K562 (cell line): ENCODE data around the gene CLASP1. TPM values are rescaled to one million over a fixed set of nuclear protein-coding genes. Genes with fewer than 3 reads are reported as not detected.

ENCODE experiments used
- ATAC-seq: fragments of 200-7000 bp; cut with Tn5 transposase; 3 replicates; pipeline ENCODE4 v1.9.1; 2020; ENCODE audit warnings: moderate library complexity
- BruUV-seq: library from RNA; stranded (reverse); fragments of 400-500 nt; replicated peaks from 2 replicates; lab custom pipeline; 2021; lab: Mats Ljungman, UMichigan
- CTCF ChIA-PET: fragments of 300-600 bp; formaldehyde crosslinking; extraction: SDS; loops from one replicate; lab custom pipeline; 2021; ENCODE audit warnings: low intra/inter-chr PET ratio; lab: Yijun Ruan, JAX
- POLR2A ChIA-PET: fragments of 300-600, 350-650 bp; sonication (Branson Sonifier 250); formaldehyde crosslinking; extraction: SDS; loops from one replicate; lab custom pipeline; 2021; ENCODE audit warnings: antibody characterized with exemption, inconsistent platforms; lab: Yijun Ruan, JAX
- DNase-seq, 4 experiments: peaks; one replicate each; pipeline versions ENCODE4 v3.0.0 to v3.0.0-alpha.2; 2011 to 2018; ENCODE audit warnings: low spot score in 3 of 4, mixed read lengths in 3 of 4; ENCODE audit errors: extremely low read depth in 1 of 4
- FAIRE-seq: peaks from 2 replicates; lab custom pipeline; 2011; peaks lifted over from hg19 to GRCh38; lab: Jason Lieb, UNC
- H2AFZ ChIP-seq: 2 replicates; pipeline ENCODE4 v1.6.0; 2011; ENCODE audit warnings: low read depth, low read length, control low read depth, inconsistent platforms
- H3K27ac ChIP-seq: fragments of 200-600 bp; 3 replicates; pipeline ENCODE4 v1.8.0; 2011; ENCODE audit warnings: low read depth, mild to moderate bottlenecking, control low read depth, inconsistent platforms, low read length, moderate library complexity, mixed read lengths; ENCODE audit errors: extremely low read depth
- H3K27me3 ChIP-seq, 2 experiments: fragments of 300-600 bp in 1 of 2; 2 replicates in 1 of 2; 3 replicates in 1 of 2; pipeline versions ENCODE4 v1.6.0 to v1.8.0; 2011; ENCODE audit warnings: inconsistent platforms in 2 of 2, low read length in 2 of 2, mild to moderate bottlenecking in 1 of 2, mixed read lengths in 1 of 2, moderate library complexity in 1 of 2; ENCODE audit not compliant: control insufficient read depth in 2 of 2, insufficient read depth in 2 of 2
- H3K36me3 ChIP-seq: fragments of 300-600 bp; 3 replicates; pipeline ENCODE4 v1.8.0; 2011; ENCODE audit warnings: mild to moderate bottlenecking, low read length, inconsistent platforms; ENCODE audit not compliant: control insufficient read depth, insufficient read depth
- H3K4me1 ChIP-seq, 2 experiments: fragments of 200-600 bp in 1 of 2; replicated peaks in 1 of 2; 2 replicates in 1 of 2; 3 replicates in 1 of 2; pipeline versions ENCODE4 v1.5.1 to v1.8.0; 2011; ENCODE audit warnings: inconsistent platforms in 2 of 2, low read length in 2 of 2, mild to moderate bottlenecking in 1 of 2, mixed read lengths in 1 of 2, moderate library complexity in 1 of 2; ENCODE audit not compliant: control insufficient read depth in 2 of 2, insufficient read depth in 2 of 2
- H3K4me2 ChIP-seq: 2 replicates; pipeline ENCODE4 v1.6.1; 2011; ENCODE audit warnings: low read length, control low read depth, inconsistent platforms, mixed read lengths; ENCODE audit not compliant: insufficient read depth
- H3K4me3 ChIP-seq: fragments of 200-600 bp; sonication (generic), shearing (Covaris generic); 2 replicates; pipeline ENCODE4 v1.5.1; 2016; ENCODE audit warnings: control low read depth, inconsistent platforms
- H3K79me2 ChIP-seq: fragments of 200-600 bp; 3 replicates; pipeline ENCODE4 v1.8.0; 2011; ENCODE audit warnings: low read length, inconsistent platforms; ENCODE audit not compliant: control insufficient read depth, insufficient read depth
- H3K9ac ChIP-seq, 2 experiments: 2 replicates each; pipeline versions ENCODE4 v1.6.0 to v1.6.1; 2011; ENCODE audit warnings: low read depth in 2 of 2, low read length in 2 of 2, control low read depth in 1 of 2, inconsistent platforms in 1 of 2, mild to moderate bottlenecking in 1 of 2, mixed read lengths in 1 of 2; ENCODE audit not compliant: insufficient read depth in 1 of 2
- H3K9me1 ChIP-seq: one replicate; pipeline ENCODE4 v1.6.0; 2011; ENCODE audit warnings: inconsistent platforms, mild to moderate bottlenecking, low read length, moderate library complexity; ENCODE audit not compliant: control insufficient read depth, insufficient read depth
- H3K9me3 ChIP-seq: replicated peaks from 2 replicates; pipeline ENCODE4 v1.5.1; 2011; ENCODE audit warnings: low read depth, low read length, inconsistent platforms; ENCODE audit not compliant: control insufficient read depth, insufficient read depth
- H4K20me1 ChIP-seq: replicated peaks from 2 replicates; pipeline ENCODE4 v1.6.1; 2011; ENCODE audit warnings: low read length, inconsistent platforms, mixed read lengths; ENCODE audit not compliant: control insufficient read depth, insufficient read depth
- CXXC5 ChIP-seq: fragments of 250-450 bp; sonication (Bioruptor Pico); IDR thresholded peaks from 2 replicates; pipeline ENCODE4 v1.8.0; 2022; ENCODE audit warnings: inconsistent platforms, mild to moderate bottlenecking, moderate library complexity
- L3MBTL2 ChIP-seq: fragments of 450-650 bp; IDR thresholded peaks from 2 replicates; pipeline ENCODE4 v1.6.1; 2016; ENCODE audit warnings: mild to moderate bottlenecking, moderate library complexity
- SNIP1 ChIP-seq: fragments of 450-650 bp; IDR thresholded peaks from 2 replicates; pipeline ENCODE4 v1.7.1; 2017; ENCODE audit warnings: low read depth, mild to moderate bottlenecking
- SOX6 ChIP-seq: fragments of 450-650 bp; IDR thresholded peaks from 2 replicates; pipeline ENCODE4 v1.6.1; 2014; ENCODE audit warnings: mild to moderate bottlenecking
- TRIM24 ChIP-seq, 2 experiments: fragments of 450-650 bp; IDR thresholded peaks; 2 replicates each; pipeline ENCODE4 v1.6.1; 2016
- ZNF146 ChIP-seq: IDR thresholded peaks from one replicate; pipeline ENCODE4 v1.6.1; 2018; ENCODE audit warnings: missing compliant biosample characterization; ENCODE audit not compliant: unreplicated experiment
- WGBS: fragments of 100-300 bp; shearing (Covaris generic); methylation state at CpG from one replicate; pipeline ENCODE4 v1.1.6; 2016; ENCODE audit warnings: low coverage, mixed read lengths; ENCODE audit not compliant: insufficient coverage; ENCODE audit errors: missing lambda C conversion rate; 5-methylcytosine and 5-hydroxymethylcytosine counted together
- in situ Hi-C: fragments of 300-500 bp; cut with MboI; formaldehyde crosslinking; loops from 4 replicates; pipeline ENCODE4 v1.15.0; 2018; ENCODE audit warnings: inconsistent platforms, mixed read lengths
- intact Hi-C: fragments of 100-400 bp; cut with micrococcal nuclease; formaldehyde crosslinking; loops from 2 replicates; pipeline ENCODE4 v1.14.2; 2022
- polyA plus RNA-seq, 8 experiments: library from polyadenylated mRNA; depleted of rRNA in 4 of 8; stranded (reverse) in 5 of 8; unstranded in 3 of 8; fragments of >200 nt; fragmentation: Nextera tagmentation in 2 of 8; fragmentation: Illumina TruSeq in 1 of 8; extraction: Ambion mirVana in 2 of 8; extraction: Trizol in 1 of 8; gene quantifications; 2 replicates each; pipeline versions ENCODE4 v1.2.1 to v1.2.3, GENCODE V29; 2011 to 2014; ENCODE audit warnings: inconsistent platforms in 1 of 8, missing spikeins in 1 of 8
- total RNA-seq, 7 experiments: library from RNA; depleted of rRNA in 6 of 7; stranded (reverse); fragments of >200 nt in 6 of 7; fragmentation: Illumina TruSeq in 2 of 7; extraction: Trizol in 2 of 7; gene quantifications; 2 replicates each; pipeline versions ENCODE4 v1.2.1 to v1.2.3, GENCODE V29; 2011 to 2021; ENCODE audit warnings: low replicate concordance in 1 of 7
- TF ChIP-seq, protein P1 (sequence below): sonication (generic); formaldehyde crosslinking; IDR thresholded peaks from 2 replicates; pipeline ENCODE4 v1.9.0; 2022; ENCODE audit warnings: mild to moderate bottlenecking, missing genetic modification reagents
- TF ChIP-seq, protein P2 (sequence below), 2 experiments: fragments of 450-650 bp; formaldehyde crosslinking in 1 of 2; IDR thresholded peaks; 2 replicates each; pipeline versions ENCODE4 v1.4.0 to v1.6.1; 2014 to 2020; ENCODE audit warnings: mild to moderate bottlenecking in 2 of 2, borderline replicate concordance in 1 of 2, low read depth in 1 of 2

The CLASP1 gene
- total and polyA plus RNA-seq, 9 of the 15 experiments (the other 6 are each of a cell fraction or from before 2014, with no cell fraction given), result 1.7 to 40.3 (median 20.7) TPM

DNA sequence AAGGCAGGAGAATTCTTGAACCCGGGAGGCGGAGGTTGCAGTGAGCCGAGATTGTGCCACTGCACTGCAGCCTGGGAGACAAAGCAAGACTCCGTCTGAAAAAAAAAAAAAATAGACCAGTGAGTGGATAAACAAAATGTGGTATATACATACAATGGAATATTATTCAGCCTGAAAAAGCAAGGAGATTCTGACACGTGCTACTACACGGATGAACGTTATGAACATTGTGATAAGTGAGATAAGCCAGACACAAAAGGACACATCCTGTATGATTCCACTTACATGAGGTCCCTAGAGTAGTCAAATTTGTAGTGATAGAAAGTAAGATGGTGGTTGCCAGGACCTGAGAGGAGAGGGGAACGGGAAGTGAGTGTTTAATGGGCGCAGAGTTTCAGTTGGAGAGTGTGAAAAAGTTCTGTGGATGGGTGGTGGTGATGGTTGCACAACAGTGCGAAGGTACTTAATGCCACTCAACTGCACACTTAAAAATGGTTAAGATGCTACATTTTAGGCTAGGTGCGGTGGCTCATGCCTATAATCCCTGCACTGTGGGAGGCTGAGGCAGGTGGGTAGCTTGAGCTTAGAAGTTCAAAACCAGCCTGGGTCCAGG, 49.2 kb upstream of the CLASP1 start:
- DNase-seq (no peak), FAIRE-seq (no peak), ATAC-seq (no peak)
- no peak overlapping the region for H3K4me3 ChIP-seq
- 65% methylated on average over 11 of the region's 11 CpGs for WGBS
- peaks cover 10% of the 10 kb centered on the region for H3K9me1 ChIP-seq
- no peaks in the 10 kb centered on the region for H4K20me1 ChIP-seq
- H3K36me3 ChIP-seq, result no peaks in the 10 kb centered on the region
- ChIA-PET POLR2A (no interaction called here), CTCF (no interaction called here)
- no peaks in the 10 kb centered on the region for H3K9me3 ChIP-seq
- intact Hi-C loops, result loop anchor here (5.0 kb wide), 2 partner anchors 46 to 101 kb away; no protein-coding TSS in a partner anchor
- H2AFZ ChIP-seq, result no peak overlapping the region
- H3K4me1 ChIP-seq, result peaks cover 17 to 32% of the 10 kb centered on the region in 2 experiments
- H3K27me3 ChIP-seq, result no peaks in the 10 kb centered on the region
- no peak overlapping the region for H3K27ac ChIP-seq
- no peak overlapping the region for H3K4me2 ChIP-seq
- in situ Hi-C loops, result no loop called here
- no peaks in the 10 kb centered on the region for H3K79me2 ChIP-seq
- TF ChIP-seq SOX6, result peak; percentile 31; the same call in 1 of the 2 replicates
- TF ChIP-seq, protein P1, sequence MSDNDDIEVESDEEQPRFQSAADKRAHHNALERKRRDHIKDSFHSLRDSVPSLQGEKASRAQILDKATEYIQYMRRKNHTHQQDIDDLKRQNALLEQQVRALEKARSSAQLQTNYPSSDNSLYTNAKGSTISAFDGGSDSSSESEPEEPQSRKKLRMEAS (CRISPR knock-in tag), result 0 out of 2 replicates have a peak, but pooled peaks have one; percentile 22
- TF ChIP-seq ZNF146 (CRISPR knock-in tag), result peak; percentile 78
- TF ChIP-seq, protein P2, sequence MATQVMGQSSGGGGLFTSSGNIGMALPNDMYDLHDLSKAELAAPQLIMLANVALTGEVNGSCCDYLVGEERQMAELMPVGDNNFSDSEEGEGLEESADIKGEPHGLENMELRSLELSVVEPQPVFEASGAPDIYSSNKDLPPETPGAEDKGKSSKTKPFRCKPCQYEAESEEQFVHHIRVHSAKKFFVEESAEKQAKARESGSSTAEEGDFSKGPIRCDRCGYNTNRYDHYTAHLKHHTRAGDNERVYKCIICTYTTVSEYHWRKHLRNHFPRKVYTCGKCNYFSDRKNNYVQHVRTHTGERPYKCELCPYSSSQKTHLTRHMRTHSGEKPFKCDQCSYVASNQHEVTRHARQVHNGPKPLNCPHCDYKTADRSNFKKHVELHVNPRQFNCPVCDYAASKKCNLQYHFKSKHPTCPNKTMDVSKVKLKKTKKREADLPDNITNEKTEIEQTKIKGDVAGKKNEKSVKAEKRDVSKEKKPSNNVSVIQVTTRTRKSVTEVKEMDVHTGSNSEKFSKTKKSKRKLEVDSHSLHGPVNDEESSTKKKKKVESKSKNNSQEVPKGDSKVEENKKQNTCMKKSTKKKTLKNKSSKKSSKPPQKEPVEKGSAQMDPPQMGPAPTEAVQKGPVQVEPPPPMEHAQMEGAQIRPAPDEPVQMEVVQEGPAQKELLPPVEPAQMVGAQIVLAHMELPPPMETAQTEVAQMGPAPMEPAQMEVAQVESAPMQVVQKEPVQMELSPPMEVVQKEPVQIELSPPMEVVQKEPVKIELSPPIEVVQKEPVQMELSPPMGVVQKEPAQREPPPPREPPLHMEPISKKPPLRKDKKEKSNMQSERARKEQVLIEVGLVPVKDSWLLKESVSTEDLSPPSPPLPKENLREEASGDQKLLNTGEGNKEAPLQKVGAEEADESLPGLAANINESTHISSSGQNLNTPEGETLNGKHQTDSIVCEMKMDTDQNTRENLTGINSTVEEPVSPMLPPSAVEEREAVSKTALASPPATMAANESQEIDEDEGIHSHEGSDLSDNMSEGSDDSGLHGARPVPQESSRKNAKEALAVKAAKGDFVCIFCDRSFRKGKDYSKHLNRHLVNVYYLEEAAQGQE (IDR thresholded peaks at IDR 0.05; ENCODE audit: borderline replicate concordance), result no peak
- TF ChIP-seq, protein P2 (CRISPR knock-in tag; IDR thresholded peaks at IDR 0.05; ENCODE audit: low read depth), result no peak
- 0 out of 4 replicates have a peak, but pooled peaks of 1 of the 2 experiments have one; percentile 16 for TF ChIP-seq TRIM24 (IDR thresholded peaks at IDR 0.05)
- peak; percentile 25; the same call in 1 of the 2 replicates for TF ChIP-seq L3MBTL2
- TF ChIP-seq SNIP1, result no peak
- TF ChIP-seq CXXC5, result 0 out of 2 replicates have a peak, but pooled peaks have one; percentile 15
- H3K9ac ChIP-seq, result no peak overlapping the region
- BruUV-seq, result no TSS peak
